ENCODE data around the gene KIF19. TPM values are rescaled to one million over a fixed set of nuclear protein-coding genes. Genes with fewer than 3 reads are reported as not detected.

Gene KIF19
- polyA plus RNA-seq, 1 donor (not counting 4 experiments of a cell fraction or from before 2014, with no cell fraction given): not detected

DNA sequence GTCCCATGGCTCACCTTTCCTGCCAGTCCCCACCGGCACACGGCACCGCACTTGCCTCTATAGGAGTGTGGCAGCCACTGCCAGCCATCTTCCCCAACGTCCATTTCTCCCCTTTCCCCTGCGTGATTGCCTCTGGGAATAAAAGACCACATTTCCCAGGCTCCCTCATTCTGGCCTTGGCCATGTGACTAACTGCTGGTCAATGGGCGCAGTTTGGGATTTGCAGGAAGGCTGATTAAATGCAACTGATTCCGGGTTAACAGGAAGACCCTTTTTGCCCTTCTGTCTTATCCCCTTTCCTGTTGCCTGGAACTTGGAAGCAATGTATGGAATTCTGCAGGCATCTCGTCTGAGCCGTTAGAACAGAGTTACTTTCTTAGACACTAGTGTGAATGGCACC lies 32.7 kb downstream of the KIF19 start:
- no peak for DNase-seq (ENCODE audit: low read depth, low spot score)
- Histone ChIP-seq H3K4me1 (ENCODE audit: control insufficient read depth, extremely low read depth, insufficient read depth, low read length) (no peaks in the 10 kb centered on the region), H3K4me3 (ENCODE audit: control insufficient read depth in 2 of 3, extremely low read depth in 1 of 3, insufficient read depth in 2 of 3, low read depth in 1 of 3, low read length in 3 of 3) (no peak overlapping the region), H3K27ac (ENCODE audit: control insufficient read depth, insufficient read depth, low read length) (no peak overlapping the region), H4K20me1 (ENCODE audit: control insufficient read depth, extremely low read depth, insufficient read depth, low read length) (no peaks in the 10 kb centered on the region), H3K4me2 (ENCODE audit: control insufficient read depth, extremely low read depth, insufficient read depth, low read depth, low read length) (no peak overlapping the region), H3K9ac (ENCODE audit: control insufficient read depth, extremely low read depth, insufficient read depth, low read length) (no peak overlapping the region), H3K9me1 (ENCODE audit: control insufficient read depth, extremely low read depth, insufficient read depth, low read length) (no peaks in the 10 kb centered on the region), H2AFZ (ENCODE audit: control insufficient read depth, low read length) (no peak overlapping the region), H3K27me3 (ENCODE audit: control insufficient read depth, extremely low read depth, insufficient read depth, low read length) (peaks cover 87% of the 10 kb centered on the region), H3K9me3 (ENCODE audit: control insufficient read depth, low read depth, low read length) (no peaks in the 10 kb centered on the region), H3K36me3 (ENCODE audit: control insufficient read depth in 2 of 2, extremely low read depth in 1 of 2, insufficient read depth in 2 of 2, low read length in 2 of 2) (no peaks in the 10 kb centered on the region), H3K79me2 (ENCODE audit: control insufficient read depth, insufficient read depth, low read length) (no peaks in the 10 kb centered on the region)
- dilution Hi-C loops (cut with MboI; ENCODE audit: extremely low pct_ligation_motif_present, low sequenced_read_pairs): no loop called here
- TF ChIP-seq EZH2 (IDR thresholded peaks at IDR 0.05; ENCODE audit: low read length): no peak
- TF ChIP-seq, protein P1, sequence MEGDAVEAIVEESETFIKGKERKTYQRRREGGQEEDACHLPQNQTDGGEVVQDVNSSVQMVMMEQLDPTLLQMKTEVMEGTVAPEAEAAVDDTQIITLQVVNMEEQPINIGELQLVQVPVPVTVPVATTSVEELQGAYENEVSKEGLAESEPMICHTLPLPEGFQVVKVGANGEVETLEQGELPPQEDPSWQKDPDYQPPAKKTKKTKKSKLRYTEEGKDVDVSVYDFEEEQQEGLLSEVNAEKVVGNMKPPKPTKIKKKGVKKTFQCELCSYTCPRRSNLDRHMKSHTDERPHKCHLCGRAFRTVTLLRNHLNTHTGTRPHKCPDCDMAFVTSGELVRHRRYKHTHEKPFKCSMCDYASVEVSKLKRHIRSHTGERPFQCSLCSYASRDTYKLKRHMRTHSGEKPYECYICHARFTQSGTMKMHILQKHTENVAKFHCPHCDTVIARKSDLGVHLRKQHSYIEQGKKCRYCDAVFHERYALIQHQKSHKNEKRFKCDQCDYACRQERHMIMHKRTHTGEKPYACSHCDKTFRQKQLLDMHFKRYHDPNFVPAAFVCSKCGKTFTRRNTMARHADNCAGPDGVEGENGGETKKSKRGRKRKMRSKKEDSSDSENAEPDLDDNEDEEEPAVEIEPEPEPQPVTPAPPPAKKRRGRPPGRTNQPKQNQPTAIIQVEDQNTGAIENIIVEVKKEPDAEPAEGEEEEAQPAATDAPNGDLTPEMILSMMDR (optimal IDR thresholded peaks at IDR 0.05 in 1 of 3, IDR thresholded peaks at IDR 0.05 in 1 of 3, conservative IDR thresholded peaks at IDR 0.05 in 1 of 3; ENCODE audit: extremely low read depth in 1 of 3, insufficient read depth in 2 of 3, low read length in 3 of 3): no peak
- no peak for FAIRE-seq

DNA sequence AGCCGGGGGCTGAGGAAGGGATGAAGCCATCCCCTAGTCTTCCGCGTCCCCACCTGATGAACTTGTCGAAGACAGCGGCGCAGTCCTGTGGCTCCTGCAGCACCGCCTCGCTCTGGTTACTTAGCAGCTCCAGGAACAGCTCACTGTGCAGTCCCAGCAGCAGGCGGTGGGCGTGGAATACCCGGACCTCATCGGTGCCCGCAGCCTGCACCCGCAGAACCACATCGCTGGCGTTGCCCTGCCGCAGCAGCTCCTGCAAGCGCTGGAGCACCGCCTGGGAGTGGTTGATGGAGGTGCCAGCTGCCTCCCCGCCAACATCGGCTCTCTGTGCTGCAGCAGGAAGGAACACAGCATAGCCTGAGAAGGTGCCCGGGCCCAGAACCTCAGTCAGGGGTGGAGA lies 33.9 kb downstream of the KIF19 start:
- dilution Hi-C loops (cut with MboI; ENCODE audit: extremely low pct_ligation_motif_present, low sequenced_read_pairs): no loop called here
- Histone ChIP-seq H3K36me3 (ENCODE audit: control insufficient read depth in 2 of 2, extremely low read depth in 1 of 2, insufficient read depth in 2 of 2, low read length in 2 of 2) (no peaks in the 10 kb centered on the region), H3K4me3 (ENCODE audit: control insufficient read depth in 2 of 3, extremely low read depth in 1 of 3, insufficient read depth in 2 of 3, low read depth in 1 of 3, low read length in 3 of 3) (no peak overlapping the region), H2AFZ (ENCODE audit: control insufficient read depth, low read length) (no peak overlapping the region), H3K9ac (ENCODE audit: control insufficient read depth, extremely low read depth, insufficient read depth, low read length) (no peak overlapping the region), H3K27ac (ENCODE audit: control insufficient read depth, insufficient read depth, low read length) (no peak overlapping the region), H3K4me1 (ENCODE audit: control insufficient read depth, extremely low read depth, insufficient read depth, low read length) (no peaks in the 10 kb centered on the region), H3K9me1 (ENCODE audit: control insufficient read depth, extremely low read depth, insufficient read depth, low read length) (no peaks in the 10 kb centered on the region), H3K79me2 (ENCODE audit: control insufficient read depth, insufficient read depth, low read length) (no peaks in the 10 kb centered on the region), H4K20me1 (ENCODE audit: control insufficient read depth, extremely low read depth, insufficient read depth, low read length) (no peaks in the 10 kb centered on the region), H3K9me3 (ENCODE audit: control insufficient read depth, low read depth, low read length) (no peaks in the 10 kb centered on the region), H3K27me3 (ENCODE audit: control insufficient read depth, extremely low read depth, insufficient read depth, low read length) (peaks cover 74% of the 10 kb centered on the region), H3K4me2 (ENCODE audit: control insufficient read depth, extremely low read depth, insufficient read depth, low read depth, low read length) (no peak overlapping the region)
- no peak for FAIRE-seq
- no peak for DNase-seq (ENCODE audit: low read depth, low spot score)
- TF ChIP-seq, protein P1 (optimal IDR thresholded peaks at IDR 0.05 in 1 of 3, IDR thresholded peaks at IDR 0.05 in 1 of 3, conservative IDR thresholded peaks at IDR 0.05 in 1 of 3; ENCODE audit: extremely low read depth in 1 of 3, insufficient read depth in 2 of 3, low read length in 3 of 3): no peak
- no peak for TF ChIP-seq EZH2 (IDR thresholded peaks at IDR 0.05; ENCODE audit: low read length)
